HepG2 (cell line): ENCODE measurements around the gene NRL. TPM values are rescaled to one million over a fixed set of nuclear protein-coding genes. Genes with fewer than 3 reads are reported as not detected.
A peak's percentile ranks its signal among the peaks of the same experiment; 100 is the strongest.

Experiments
- ATF7-NPFF ChIP-seq: sonication (generic); formaldehyde crosslinking; IDR thresholded peaks from 2 replicates; pipeline ENCODE4 v1.8.1; 2023; ENCODE audit warnings: mild to moderate bottlenecking, low read depth, missing genetic modification reagents, moderate library complexity
- HNRNPK ChIP-seq: fragments of 200-400 bp; formaldehyde crosslinking; IDR thresholded peaks from 2 replicates; pipeline ENCODE4 v1.6.1; 2018; ENCODE audit warnings: low read length, low read depth, moderate library complexity, mild to moderate bottlenecking; ENCODE audit not compliant: poor library complexity, severe bottlenecking
- SNAPC2 ChIP-seq: sonication (generic); formaldehyde crosslinking; IDR thresholded peaks from 2 replicates; pipeline ENCODE4 v1.8.1; 2022; ENCODE audit warnings: mild to moderate bottlenecking, missing genetic modification reagents
- TCF12 ChIP-seq, 2 experiments: fragments of 450-650 bp in 1 of 2; sonication (generic) in 1 of 2; formaldehyde crosslinking in 1 of 2; IDR thresholded peaks; 2 replicates each; pipeline versions ENCODE4 v1.6.1 to v1.8.0; 2017 to 2022; ENCODE audit warnings: antibody characterized with exemption in 1 of 2, mild to moderate bottlenecking in 1 of 2, missing genetic modification reagents in 1 of 2, moderate library complexity in 1 of 2
- ZNF318 ChIP-seq: sonication (generic); formaldehyde crosslinking; IDR thresholded peaks from 2 replicates; pipeline ENCODE4 v1.4.0; 2020; ENCODE audit warnings: mild to moderate bottlenecking, missing genetic modification reagents
- ZSCAN30 ChIP-seq: sonication (generic); formaldehyde crosslinking; IDR thresholded peaks from 2 replicates; pipeline ENCODE4 v1.5.0; 2020; ENCODE audit warnings: mild to moderate bottlenecking, missing genetic modification reagents
- polyA plus RNA-seq, 8 experiments: library from polyadenylated mRNA; depleted of rRNA in 3 of 8; stranded (reverse) in 7 of 8; unstranded in 1 of 8; fragments of >200 nt; fragmentation: Illumina TruSeq in 4 of 8; extraction: Trizol in 4 of 8; gene quantifications; 2 replicates each; pipeline versions ENCODE4 v1.2.1 to v1.2.3, GENCODE V29; 2011 to 2016; ENCODE audit warnings: low read depth in 4 of 8, missing spikeins in 1 of 8, mixed read lengths in 1 of 8; ENCODE audit not compliant: insufficient read depth in 1 of 8
- total RNA-seq, 5 experiments: library from RNA; depleted of rRNA; stranded (reverse); fragments of >200 nt; fragmentation: Illumina TruSeq; extraction: Trizol; gene quantifications; 2 replicates each; pipeline ENCODE4 v1.2.3, GENCODE V29; 2016; ENCODE audit warnings: low read depth in 1 of 5
- TF ChIP-seq, protein P1 (sequence below): sonication (generic); formaldehyde crosslinking; IDR thresholded peaks from 2 replicates; pipeline ENCODE4; 2020; ENCODE audit warnings: missing genetic modification reagents, mild to moderate bottlenecking, borderline replicate concordance
- TF ChIP-seq, protein P2 (sequence below): sonication (generic); formaldehyde crosslinking; IDR thresholded peaks from 2 replicates; pipeline ENCODE4 v1.4.0; 2020; ENCODE audit warnings: missing genetic modification reagents, borderline replicate concordance

The NRL gene
- total and polyA plus RNA-seq, 2 of the 13 experiments (the other 11 are each of a cell fraction or from before 2014, with no cell fraction given), result 2.5 to 4.7 TPM

GRCh38 chr14:24114532-24115421 lies at the start of gene NRL, which contains the start of gene DCAF11 (continued):
- TF ChIP-seq ZNF318 (CRISPR knock-in tag) (peak; percentile 91; the same call in 1 of the 2 replicates), SNAPC2 (CRISPR knock-in tag) (peak; percentile 95), ZSCAN30 (CRISPR knock-in tag) (no peak), HNRNPK (peak; percentile 78), ATF7-NPFF (CRISPR knock-in tag) (no peak; the same call in none of the 2 replicates), TCF12 (IDR thresholded peaks at IDR 0.05) (no peak), TCF12 (CRISPR knock-in tag; IDR thresholded peaks at IDR 0.05) (peak; percentile 92; the same call in 1 of the 2 replicates)
- TF ChIP-seq, protein P1, sequence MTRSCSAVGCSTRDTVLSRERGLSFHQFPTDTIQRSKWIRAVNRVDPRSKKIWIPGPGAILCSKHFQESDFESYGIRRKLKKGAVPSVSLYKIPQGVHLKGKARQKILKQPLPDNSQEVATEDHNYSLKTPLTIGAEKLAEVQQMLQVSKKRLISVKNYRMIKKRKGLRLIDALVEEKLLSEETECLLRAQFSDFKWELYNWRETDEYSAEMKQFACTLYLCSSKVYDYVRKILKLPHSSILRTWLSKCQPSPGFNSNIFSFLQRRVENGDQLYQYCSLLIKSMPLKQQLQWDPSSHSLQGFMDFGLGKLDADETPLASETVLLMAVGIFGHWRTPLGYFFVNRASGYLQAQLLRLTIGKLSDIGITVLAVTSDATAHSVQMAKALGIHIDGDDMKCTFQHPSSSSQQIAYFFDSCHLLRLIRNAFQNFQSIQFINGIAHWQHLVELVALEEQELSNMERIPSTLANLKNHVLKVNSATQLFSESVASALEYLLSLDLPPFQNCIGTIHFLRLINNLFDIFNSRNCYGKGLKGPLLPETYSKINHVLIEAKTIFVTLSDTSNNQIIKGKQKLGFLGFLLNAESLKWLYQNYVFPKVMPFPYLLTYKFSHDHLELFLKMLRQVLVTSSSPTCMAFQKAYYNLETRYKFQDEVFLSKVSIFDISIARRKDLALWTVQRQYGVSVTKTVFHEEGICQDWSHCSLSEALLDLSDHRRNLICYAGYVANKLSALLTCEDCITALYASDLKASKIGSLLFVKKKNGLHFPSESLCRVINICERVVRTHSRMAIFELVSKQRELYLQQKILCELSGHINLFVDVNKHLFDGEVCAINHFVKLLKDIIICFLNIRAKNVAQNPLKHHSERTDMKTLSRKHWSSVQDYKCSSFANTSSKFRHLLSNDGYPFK (CRISPR knock-in tag), result peak; percentile 88; the same call in 1 of the 2 replicates
- TF ChIP-seq, protein P2, sequence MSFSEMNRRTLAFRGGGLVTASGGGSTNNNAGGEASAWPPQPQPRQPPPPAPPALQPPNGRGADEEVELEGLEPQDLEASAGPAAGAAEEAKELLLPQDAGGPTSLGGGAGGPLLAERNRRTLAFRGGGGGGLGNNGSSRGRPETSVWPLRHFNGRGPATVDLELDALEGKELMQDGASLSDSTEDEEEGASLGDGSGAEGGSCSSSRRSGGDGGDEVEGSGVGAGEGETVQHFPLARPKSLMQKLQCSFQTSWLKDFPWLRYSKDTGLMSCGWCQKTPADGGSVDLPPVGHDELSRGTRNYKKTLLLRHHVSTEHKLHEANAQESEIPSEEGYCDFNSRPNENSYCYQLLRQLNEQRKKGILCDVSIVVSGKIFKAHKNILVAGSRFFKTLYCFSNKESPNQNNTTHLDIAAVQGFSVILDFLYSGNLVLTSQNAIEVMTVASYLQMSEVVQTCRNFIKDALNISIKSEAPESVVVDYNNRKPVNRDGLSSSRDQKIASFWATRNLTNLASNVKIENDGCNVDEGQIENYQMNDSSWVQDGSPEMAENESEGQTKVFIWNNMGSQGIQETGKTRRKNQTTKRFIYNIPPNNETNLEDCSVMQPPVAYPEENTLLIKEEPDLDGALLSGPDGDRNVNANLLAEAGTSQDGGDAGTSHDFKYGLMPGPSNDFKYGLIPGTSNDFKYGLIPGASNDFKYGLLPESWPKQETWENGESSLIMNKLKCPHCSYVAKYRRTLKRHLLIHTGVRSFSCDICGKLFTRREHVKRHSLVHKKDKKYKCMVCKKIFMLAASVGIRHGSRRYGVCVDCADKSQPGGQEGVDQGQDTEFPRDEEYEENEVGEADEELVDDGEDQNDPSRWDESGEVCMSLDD (CRISPR knock-in tag), result peak; percentile 35; the same call in 1 of the 2 replicates
